ENCODE measurements around the gene EHD4.

EHD4 gene

GRCh38 chr15:41892621-41893421 is 79.5 kb downstream of the EHD4 start:
- DNase-seq, result peak; percentile 22

- DNase-seq, result no peak
Measured at GRCh38 chr15:41891946-41892345, 80.4 kb downstream of the EHD4 start.

- DNase-seq, result no peak
Measured at GRCh38 chr15:41891226-41891625, 81.1 kb downstream of the EHD4 start.

- DNase-seq, result no peak
Measured at GRCh38 chr15:41890050-41890690, 82.2 kb downstream of the EHD4 start.

GRCh38 chr15:41888662-41889253 is 83.6 kb downstream of the EHD4 start:
- DNase-seq, result no peak

- no peak for DNase-seq
Measured at GRCh38 chr15:41887893-41888292, 84.5 kb downstream of the EHD4 start.

- DNase-seq, result no peak
Measured at GRCh38 chr15:41887161-41887560, 85.2 kb downstream of the EHD4 start.

- DNase-seq, result no peak
Measured at GRCh38 chr15:41886741-41887140, 85.6 kb downstream of the EHD4 start.

- DNase-seq, result no peak
Measured at GRCh38 chr15:41885841-41886240, 86.5 kb downstream of the EHD4 start.

GRCh38 chr15:41885321-41885720 is 87.0 kb downstream of the EHD4 start:
- no peak for DNase-seq

- no peak for DNase-seq
Measured at GRCh38 chr15:41884458-41884857, 87.9 kb downstream of the EHD4 start.

GRCh38 chr15:41883484-41883825 is 88.9 kb downstream of the EHD4 start:
- no peak for DNase-seq

- DNase-seq, result no peak
Measured at GRCh38 chr15:41882689-41883483, 89.5 kb downstream of the EHD4 start.

GRCh38 chr15:41881920-41882688 is 90.3 kb downstream of the EHD4 start:
- no peak for DNase-seq

GRCh38 chr15:41881550-41881919 is 90.8 kb downstream of the EHD4 start:
- no peak for DNase-seq

- DNase-seq, result no peak
Measured at GRCh38 chr15:41881086-41881485, 91.3 kb downstream of the EHD4 start.

- no peak for DNase-seq
Measured at GRCh38 chr15:41880156-41880877, 92.0 kb downstream of the EHD4 start.

- DNase-seq, result no peak
Measured at GRCh38 chr15:41879321-41879845, 93.0 kb downstream of the EHD4 start.

- no peak for DNase-seq
Measured at GRCh38 chr15:41878355-41878699, 94.0 kb downstream of the EHD4 start.

- DNase-seq, result no peak
Measured at GRCh38 chr15:41877631-41878354, 94.6 kb downstream of the EHD4 start.

- DNase-seq, result no peak
Measured at GRCh38 chr15:41876689-41877088, 95.7 kb downstream of the EHD4 start.

All from NCI-H1694 treated with DMSO at 0.1 percent for 48 hours (cell line).